ENCODE results near the gene TTC3. TPM values are rescaled to one million over a fixed set of nuclear protein-coding genes. Genes with fewer than 3 reads are reported as not detected.

Gene TTC3
- total RNA-seq = 280 to 286 TPM (median 285 TPM) in 3 replicates

- peak; percentile 99 to 100 for DNase-seq (ENCODE audit: low spot score in 2 of 2, unreplicated experiment in 2 of 2)
- H3K36me3 Mint-ChIP-seq = peaks cover 16% of the 10 kb centered on the region
- H3K27me3 Mint-ChIP-seq (ENCODE audit: low read depth) = no peaks in the 10 kb centered on the region
- H3K4me3 Mint-ChIP-seq = peak within 1 kb of the TSS; percentile 84
- H3K9me3 Mint-ChIP-seq = peaks cover 10% of the 10 kb centered on the region
- peak within 1 kb of the TSS; percentile 98 for H3K27ac Mint-ChIP-seq
- H3K4me1 Mint-ChIP-seq = peaks cover 34% of the 10 kb centered on the region
- TF ChIP-seq CTCF (IDR thresholded peaks at IDR 0.05; ENCODE audit: unreplicated experiment) = no peak
Measured at GRCh38 chr21:37072988-37073416, at the start of gene TTC3, which contains the start of gene PIGP. Gene TTC3, plus strand, starts transcription at chr21:37073254. Its CDS starts 14,004 bp downstream, at chr21:37087258. Gene PIGP, minus strand, starts transcription at chr21:37073071. Its CDS starts 556 bp downstream, at chr21:37072515.

GRCh38 chr21:37026499-37026898, 46.6 kb upstream of the TTC3 start:
- TF ChIP-seq CTCF (IDR thresholded peaks at IDR 0.05; ENCODE audit: unreplicated experiment) = no peak
- DNase-seq (ENCODE audit: low spot score in 2 of 2, unreplicated experiment in 2 of 2) = no peak
- no peak overlapping the region for H3K27ac Mint-ChIP-seq
- H3K27me3 Mint-ChIP-seq (ENCODE audit: low read depth) = peaks cover 5% of the 10 kb centered on the region
- no peaks in the 10 kb centered on the region for H3K36me3 Mint-ChIP-seq
- H3K4me3 Mint-ChIP-seq = no peak overlapping the region
- peaks cover 2% of the 10 kb centered on the region for H3K4me1 Mint-ChIP-seq
- H3K9me3 Mint-ChIP-seq = peaks cover 5% of the 10 kb centered on the region

- no peak for DNase-seq (ENCODE audit: low spot score in 2 of 2, unreplicated experiment in 2 of 2)
- Mint-ChIP-seq H3K36me3 (no peaks in the 10 kb centered on the region), H3K27ac (no peak overlapping the region), H3K9me3 (peaks cover 2% of the 10 kb centered on the region), H3K27me3 (ENCODE audit: low read depth) (peaks cover 5% of the 10 kb centered on the region), H3K4me1 (peaks cover 2% of the 10 kb centered on the region), H3K4me3 (no peak overlapping the region)
- peak; percentile 17 for TF ChIP-seq CTCF (IDR thresholded peaks at IDR 0.05; ENCODE audit: unreplicated experiment)
Measured at GRCh38 chr21:37028570-37028969, 44.5 kb upstream of the TTC3 start.

GRCh38 chr21:37030864-37031263, 42.2 kb upstream of the TTC3 start:
- no peak for TF ChIP-seq CTCF (IDR thresholded peaks at IDR 0.05; ENCODE audit: unreplicated experiment)
- Mint-ChIP-seq H3K27me3 (ENCODE audit: low read depth) (peaks cover 2% of the 10 kb centered on the region), H3K4me3 (no peak overlapping the region), H3K27ac (no peak overlapping the region), H3K36me3 (no peaks in the 10 kb centered on the region), H3K9me3 (no peaks in the 10 kb centered on the region), H3K4me1 (peaks cover 2% of the 10 kb centered on the region)
- no peak for DNase-seq (ENCODE audit: low spot score in 2 of 2, unreplicated experiment in 2 of 2)

- no peak for TF ChIP-seq CTCF (IDR thresholded peaks at IDR 0.05; ENCODE audit: unreplicated experiment)
- no peak for DNase-seq (ENCODE audit: low spot score in 2 of 2, unreplicated experiment in 2 of 2)
- Mint-ChIP-seq H3K9me3 (peaks cover 4% of the 10 kb centered on the region), H3K4me3 (no peak overlapping the region), H3K4me1 (no peaks in the 10 kb centered on the region), H3K36me3 (no peaks in the 10 kb centered on the region), H3K27ac (no peak overlapping the region), H3K27me3 (ENCODE audit: low read depth) (no peaks in the 10 kb centered on the region)
Measured at GRCh38 chr21:37032293-37032692, 40.8 kb upstream of the TTC3 start.

Measured in mesothelial cell of epicardium (in vitro differentiated cells).